H9 (cell line): ENCODE measurements around the gene FEM1C. TPM values are rescaled to one million over a fixed set of nuclear protein-coding genes. Genes with fewer than 3 reads are reported as not detected.

Source experiments
- DNase-seq: peaks from one replicate; pipeline ENCODE4 v3.0.0-alpha.2; 2017
- H2AFZ ChIP-seq: one replicate; pipeline ENCODE4 v1.6.1; 2013; ENCODE audit warnings: mild to moderate bottlenecking, low read length, control low read depth, moderate library complexity
- H2AK5ac ChIP-seq: 2 replicates; pipeline ENCODE4 v1.6.1; 2013; ENCODE audit warnings: low read length, control low read depth, mixed read lengths; ENCODE audit not compliant: insufficient read length
- H2BK120ac ChIP-seq: one replicate; pipeline ENCODE4 v1.6.1; 2013; ENCODE audit warnings: low read depth, mild to moderate bottlenecking, low read length, control low read depth, inconsistent platforms; ENCODE audit not compliant: poor library complexity, severe bottlenecking
- H2BK12ac ChIP-seq: 2 replicates; pipeline ENCODE4 v1.6.1; 2013; ENCODE audit warnings: low read length, control low read depth, mixed read lengths, low read depth; ENCODE audit not compliant: insufficient read length
- H2BK15ac ChIP-seq: 2 replicates; pipeline ENCODE4 v1.6.1; 2013; ENCODE audit warnings: low read depth, low read length, control low read depth
- H2BK20ac ChIP-seq: one replicate; pipeline ENCODE4 v1.6.1; 2013; ENCODE audit warnings: low read depth, mild to moderate bottlenecking, low read length, control low read depth, inconsistent platforms; ENCODE audit not compliant: poor library complexity, severe bottlenecking
- H2BK5ac ChIP-seq: 2 replicates; pipeline ENCODE4 v1.6.1; 2013; ENCODE audit warnings: low read length, control low read depth, mixed read lengths; ENCODE audit not compliant: insufficient read length
- H3K14ac ChIP-seq: 2 replicates; pipeline ENCODE4 v1.6.1; 2013; ENCODE audit warnings: low read length, control low read depth; ENCODE audit not compliant: insufficient read depth
- H3K18ac ChIP-seq: 2 replicates; pipeline ENCODE4 v1.6.1; 2013; ENCODE audit warnings: low read depth, mild to moderate bottlenecking, mixed read lengths, low read length, control low read depth; ENCODE audit not compliant: insufficient read length
- H3K23ac ChIP-seq: 2 replicates; pipeline ENCODE4 v1.6.1; 2013; ENCODE audit warnings: low read length, control low read depth, mixed read lengths, low read depth; ENCODE audit not compliant: insufficient read length
- H3K23me2 ChIP-seq: 2 replicates; pipeline ENCODE4 v1.6.1; 2013; ENCODE audit warnings: low read depth, mild to moderate bottlenecking, mixed read lengths, low read length, control low read depth; ENCODE audit not compliant: insufficient read length, poor library complexity, severe bottlenecking
- H3K27ac ChIP-seq: 2 replicates; pipeline ENCODE4 v1.5.1; 2013; ENCODE audit warnings: low read length, control low read depth, mixed read lengths, low read depth; ENCODE audit not compliant: insufficient read length
- H3K27me3 ChIP-seq: 2 replicates; pipeline ENCODE4 v1.6.1; 2013; ENCODE audit warnings: low read length, control low read depth, inconsistent platforms; ENCODE audit not compliant: insufficient read depth
- H3K4ac ChIP-seq: 2 replicates; pipeline ENCODE4 v1.6.1; 2013; ENCODE audit warnings: low read depth, mild to moderate bottlenecking, control low read depth, inconsistent platforms, low read length, moderate library complexity
- H3K4me1 ChIP-seq: 2 replicates; pipeline ENCODE4 v1.6.1; 2013; ENCODE audit warnings: low read length, control low read depth, inconsistent platforms; ENCODE audit not compliant: insufficient read depth
- H3K4me2 ChIP-seq: 2 replicates; pipeline ENCODE4 v1.6.1; 2013; ENCODE audit warnings: low read length, control low read depth, mixed read lengths; ENCODE audit not compliant: insufficient read length, insufficient read depth
- H3K56ac ChIP-seq: 2 replicates; pipeline ENCODE4 v1.6.1; 2013; ENCODE audit warnings: low read depth, mild to moderate bottlenecking, mixed read lengths, low read length, control low read depth; ENCODE audit not compliant: insufficient read length
- H3K79me1 ChIP-seq: 2 replicates; pipeline ENCODE4 v1.6.1; 2013; ENCODE audit warnings: low read depth, mild to moderate bottlenecking, moderate library complexity, low read length, control low read depth, inconsistent platforms; ENCODE audit not compliant: insufficient read depth, poor library complexity, severe bottlenecking
- H3K79me2 ChIP-seq: 2 replicates; pipeline ENCODE4 v1.6.1; 2013; ENCODE audit warnings: low read length, control low read depth, inconsistent platforms; ENCODE audit not compliant: insufficient read depth
- H3K9ac ChIP-seq: 2 replicates; pipeline ENCODE4 v1.6.1; 2013; ENCODE audit warnings: low read length, control low read depth, mixed read lengths; ENCODE audit not compliant: insufficient read length; ENCODE audit errors: extremely low read depth
- H3K9me3 ChIP-seq: one replicate; pipeline ENCODE4 v1.6.1; 2013; ENCODE audit warnings: low read depth, low read length, inconsistent platforms; ENCODE audit not compliant: control insufficient read depth
- H3T11ph ChIP-seq: one replicate; pipeline ENCODE4 v1.6.1; 2013; ENCODE audit warnings: mild to moderate bottlenecking, low read length, control low read depth, inconsistent platforms
- H4K20me1 ChIP-seq: one replicate; pipeline ENCODE4 v1.6.1; 2013; ENCODE audit not compliant: control insufficient read depth, insufficient read length, insufficient read depth
- H4K5ac ChIP-seq: 2 replicates; pipeline ENCODE4 v1.6.1; 2013; ENCODE audit warnings: low read depth, mild to moderate bottlenecking, mixed read lengths, low read length, control low read depth; ENCODE audit not compliant: insufficient read length
- H4K8ac ChIP-seq: replicated peaks from 2 replicates; pipeline ENCODE4 v1.6.1; 2013; ENCODE audit warnings: low read length, control low read depth, mixed read lengths, low read depth; ENCODE audit not compliant: insufficient read length
- H4K91ac ChIP-seq: 2 replicates; pipeline ENCODE4 v1.6.1; 2013; ENCODE audit warnings: low read depth, mild to moderate bottlenecking, moderate library complexity, mixed read lengths, low read length, control low read depth; ENCODE audit not compliant: insufficient read length
- H3K27ac Mint-ChIP-seq, 3 experiments: 2 replicates in 2 of 3; 3 replicates in 1 of 3; pipeline ENCODE4 v1.8.0; 2020 to 2021; ENCODE audit warnings: mixed read lengths in 3 of 3, mild to moderate bottlenecking in 1 of 3, moderate library complexity in 1 of 3
- H3K27me3 Mint-ChIP-seq: 2 replicates; pipeline ENCODE4 v1.8.0; 2021; ENCODE audit warnings: low read depth, mild to moderate bottlenecking, moderate library complexity, mixed read lengths
- H3K36me3 Mint-ChIP-seq, 3 experiments: 2 replicates in 2 of 3; 3 replicates in 1 of 3; pipeline ENCODE4 v1.8.0; 2020 to 2021; ENCODE audit warnings: low read depth in 3 of 3, mixed read lengths in 3 of 3; ENCODE audit not compliant: insufficient read depth in 1 of 3
- H3K4me1 Mint-ChIP-seq, 2 experiments: 2 replicates each; pipeline ENCODE4 v1.8.0; 2020; ENCODE audit warnings: mixed read lengths in 2 of 2
- H3K4me3 Mint-ChIP-seq, 2 experiments: 2 replicates in 1 of 2; 3 replicates in 1 of 2; pipeline ENCODE4 v1.8.0; 2020 to 2021; ENCODE audit warnings: mild to moderate bottlenecking in 2 of 2, mixed read lengths in 2 of 2, moderate library complexity in 1 of 2
- H3K9me3 Mint-ChIP-seq, 2 experiments: 2 replicates in 1 of 2; 3 replicates in 1 of 2; pipeline ENCODE4 v1.8.0; 2020; ENCODE audit warnings: mild to moderate bottlenecking in 2 of 2, mixed read lengths in 2 of 2, moderate library complexity in 1 of 2
- WGBS: extraction: QIAGEN DNeasy Blood & Tissue Kit; methylation state at CpG from one replicate; pipeline ENCODE4 v1.1.7; 2013; ENCODE audit warnings: missing lambda C conversion rate, low lambda C conversion rate, mixed read lengths; ENCODE audit not compliant: insufficient read length; ENCODE audit errors: extremely low coverage; 5-methylcytosine and 5-hydroxymethylcytosine counted together
- total RNA-seq: library from RNA; stranded (reverse); gene quantifications from 2 replicates; pipeline ENCODE4 v1.2.1, GENCODE V29; 2021
- TF ChIP-seq, protein P1 (sequence below): fragments of 200-600 bp; sonication (generic); conservative IDR thresholded peaks from 3 replicates; pipeline ENCODE4 v1.8.0; 2021; ENCODE audit warnings: antibody characterized with exemption, mild to moderate bottlenecking

The FEM1C gene
- total RNA-seq, 1 experiment from 2014 or later = 15.2 TPM

DNA sequence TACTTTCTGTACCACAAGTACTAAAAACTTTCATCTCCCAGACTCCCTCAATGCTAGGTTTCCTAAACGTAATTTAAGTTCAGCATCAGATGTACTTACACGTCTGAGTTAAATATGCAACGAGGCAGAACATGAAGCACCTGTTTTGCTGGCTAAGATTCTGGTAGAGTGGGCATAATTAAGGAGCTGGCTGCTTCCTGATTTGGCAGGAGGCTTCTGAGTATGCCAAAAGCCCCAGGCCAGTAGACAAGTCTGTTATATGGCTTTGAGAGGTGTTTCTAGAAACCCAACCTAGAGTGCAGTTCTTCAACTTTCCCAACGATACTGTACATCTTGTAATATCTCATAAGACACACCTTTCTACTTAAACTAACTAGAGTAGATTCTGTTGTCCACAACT, 44.1 kb upstream of the FEM1C start:
- Histone ChIP-seq H3K4me1 (no peaks in the 10 kb centered on the region; the same call in 1 of the 2 replicates), H3K9ac (no peak overlapping the region), H3T11ph (no peak overlapping the region), H2AK5ac (no peak overlapping the region), H2BK20ac (no peak overlapping the region), H4K5ac (no peak overlapping the region), H2BK120ac (no peak overlapping the region), H3K4me2 (no peak overlapping the region), H4K8ac (no peak overlapping the region), H3K79me1 (no peaks in the 10 kb centered on the region), H2BK12ac (no peak overlapping the region), H2BK15ac (no peak overlapping the region), H3K4ac (no peak overlapping the region), H3K18ac (no peak overlapping the region), H2BK5ac (no peak overlapping the region), H3K27me3 (no peaks in the 10 kb centered on the region), H3K56ac (no peak overlapping the region), H2AFZ (no peak overlapping the region), H3K23ac (no peak overlapping the region), H3K9me3 (no peaks in the 10 kb centered on the region), H3K27ac (no peak overlapping the region), H4K91ac (no peak overlapping the region), H3K23me2 (no peaks in the 10 kb centered on the region), H3K14ac (no peak overlapping the region), H4K20me1 (no peaks in the 10 kb centered on the region), H3K79me2 (no peaks in the 10 kb centered on the region)
- no peak for DNase-seq
- no peaks in the 10 kb centered on the region for H3K36me3 Mint-ChIP-seq
- TF ChIP-seq, protein P1, sequence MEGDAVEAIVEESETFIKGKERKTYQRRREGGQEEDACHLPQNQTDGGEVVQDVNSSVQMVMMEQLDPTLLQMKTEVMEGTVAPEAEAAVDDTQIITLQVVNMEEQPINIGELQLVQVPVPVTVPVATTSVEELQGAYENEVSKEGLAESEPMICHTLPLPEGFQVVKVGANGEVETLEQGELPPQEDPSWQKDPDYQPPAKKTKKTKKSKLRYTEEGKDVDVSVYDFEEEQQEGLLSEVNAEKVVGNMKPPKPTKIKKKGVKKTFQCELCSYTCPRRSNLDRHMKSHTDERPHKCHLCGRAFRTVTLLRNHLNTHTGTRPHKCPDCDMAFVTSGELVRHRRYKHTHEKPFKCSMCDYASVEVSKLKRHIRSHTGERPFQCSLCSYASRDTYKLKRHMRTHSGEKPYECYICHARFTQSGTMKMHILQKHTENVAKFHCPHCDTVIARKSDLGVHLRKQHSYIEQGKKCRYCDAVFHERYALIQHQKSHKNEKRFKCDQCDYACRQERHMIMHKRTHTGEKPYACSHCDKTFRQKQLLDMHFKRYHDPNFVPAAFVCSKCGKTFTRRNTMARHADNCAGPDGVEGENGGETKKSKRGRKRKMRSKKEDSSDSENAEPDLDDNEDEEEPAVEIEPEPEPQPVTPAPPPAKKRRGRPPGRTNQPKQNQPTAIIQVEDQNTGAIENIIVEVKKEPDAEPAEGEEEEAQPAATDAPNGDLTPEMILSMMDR = no peak
- no peaks in the 10 kb centered on the region for H3K4me1 Mint-ChIP-seq
- no CpG with 5 or more reads among the region's 4 CpGs for WGBS
- H3K4me3 Mint-ChIP-seq = no peak overlapping the region
- H3K27ac Mint-ChIP-seq = no peak overlapping the region
- no peaks in the 10 kb centered on the region for H3K9me3 Mint-ChIP-seq
- H3K27me3 Mint-ChIP-seq = no peaks in the 10 kb centered on the region
